GM23338 (cell line): ENCODE data around the gene NFYB. TPM values are rescaled to one million over a fixed set of nuclear protein-coding genes. Genes with fewer than 3 reads are reported as not detected.

Experiments used
- ATAC-seq: fragments of 200-7000 bp; cut with Tn5 transposase; 3 replicates; pipeline ENCODE4 v1.9.1; 2020
- DNase-seq: peaks from one replicate; pipeline ENCODE4 v3.0.0-alpha.2; 2015; ENCODE audit warnings: low spot score
- H2AFZ ChIP-seq: fragments of 200-600 bp; sonication (generic); 2 replicates; pipeline ENCODE4 v1.8.0; 2016; ENCODE audit warnings: antibody characterized with exemption, mild to moderate bottlenecking, moderate library complexity
- H3F3A ChIP-seq: fragments of 200-600 bp; sonication (generic); replicated peaks from 2 replicates; pipeline ENCODE4 v1.8.0; 2017; ENCODE audit warnings: antibody characterized with exemption, mixed run types, low read depth
- H3K27ac ChIP-seq: fragments of 200-600 bp; sonication (generic); 2 replicates; pipeline ENCODE4 v1.6.1; 2016; ENCODE audit warnings: low read depth
- H3K27me3 ChIP-seq: fragments of 200-600 bp; sonication (generic); 2 replicates; pipeline ENCODE4 v1.8.0; 2016; ENCODE audit warnings: mild to moderate bottlenecking, mixed run types, moderate library complexity; ENCODE audit not compliant: insufficient read depth
- H3K36me3 ChIP-seq: fragments of 200-600 bp; sonication (generic); 2 replicates; pipeline ENCODE4 v1.8.0; 2016; ENCODE audit warnings: mild to moderate bottlenecking; ENCODE audit not compliant: insufficient read depth
- H3K4me1 ChIP-seq: fragments of 200-600 bp; sonication (generic); 2 replicates; pipeline ENCODE4 v1.8.0; 2016; ENCODE audit warnings: mild to moderate bottlenecking, moderate library complexity; ENCODE audit not compliant: insufficient read depth
- H3K4me2 ChIP-seq: fragments of 200-600 bp; sonication (generic); 2 replicates; pipeline ENCODE4 v1.7.1; 2017; ENCODE audit warnings: mixed run types
- H3K4me3 ChIP-seq: fragments of 200-600 bp; sonication (generic); 2 replicates; pipeline ENCODE4 v1.6.1; 2016; ENCODE audit warnings: mixed run types
- H3K79me2 ChIP-seq: fragments of 200-600 bp; sonication (generic); replicated peaks from 2 replicates; pipeline ENCODE4 v1.8.0; 2017; ENCODE audit warnings: mild to moderate bottlenecking; ENCODE audit not compliant: insufficient read depth
- H3K9me2 ChIP-seq: fragments of 200-600 bp; sonication (generic); 2 replicates; pipeline ENCODE4 v1.8.0; 2017; ENCODE audit not compliant: insufficient read depth
- H4K20me1 ChIP-seq: fragments of 200-600 bp; sonication (generic); replicated peaks from 2 replicates; pipeline ENCODE4 v1.8.0; 2017; ENCODE audit warnings: mild to moderate bottlenecking; ENCODE audit not compliant: insufficient read depth
- H3K27ac Mint-ChIP-seq: 2 replicates; pipeline ENCODE4 v1.8.0; 2020; ENCODE audit warnings: inconsistent platforms, mild to moderate bottlenecking, moderate library complexity, mixed read lengths
- H3K27me3 Mint-ChIP-seq: 3 replicates; pipeline ENCODE4 v1.8.0; 2022; ENCODE audit warnings: low read depth, mild to moderate bottlenecking, moderate library complexity, mixed read lengths, inconsistent platforms; ENCODE audit not compliant: insufficient read depth, poor library complexity
- H3K36me3 Mint-ChIP-seq: 3 replicates; pipeline ENCODE4 v1.8.0; 2021; ENCODE audit warnings: low read depth, mild to moderate bottlenecking, inconsistent platforms, moderate library complexity, mixed read lengths
- H3K4me1 Mint-ChIP-seq: 3 replicates; pipeline ENCODE4 v1.8.0; 2020; ENCODE audit warnings: mild to moderate bottlenecking, inconsistent platforms, mixed read lengths
- H3K4me3 Mint-ChIP-seq: 3 replicates; pipeline ENCODE4 v1.8.0; 2021; ENCODE audit warnings: moderate library complexity, mild to moderate bottlenecking, inconsistent platforms, mixed read lengths
- H3K9me3 Mint-ChIP-seq: 3 replicates; pipeline ENCODE4 v1.8.0; 2020; ENCODE audit warnings: moderate library complexity, mild to moderate bottlenecking, inconsistent platforms, mixed read lengths
- NANOG ChIP-seq: IDR thresholded peaks from 2 replicates; pipeline ENCODE4 v1.6.1; 2016; ENCODE audit warnings: antibody characterized with exemption, borderline replicate concordance
- POLR2AphosphoS5 ChIP-seq: IDR thresholded peaks from 2 replicates; pipeline ENCODE4 v1.6.1; 2016; ENCODE audit warnings: antibody characterized with exemption, low read depth
- ZNF462 ChIP-seq: fragments of 250-450 bp; sonication (Bioruptor Pico); IDR thresholded peaks from 2 replicates; pipeline ENCODE4 v1.5.0; 2020; ENCODE audit warnings: mild to moderate bottlenecking, moderate library complexity
- polyA plus RNA-seq: library from polyadenylated mRNA; unstranded; fragments of >200 nt; fragmentation: Nextera tagmentation; extraction: Ambion mirVana; gene quantifications from 2 replicates; pipeline ENCODE4 v1.2.1, GENCODE V29; 2016
- total RNA-seq: library from RNA; depleted of rRNA; stranded (reverse); fragments of >200 nt; shearing (Covaris generic); gene quantifications from 2 replicates; pipeline ENCODE4 v1.2.3, GENCODE V29; 2014

Gene NFYB
- total and polyA plus RNA-seq, 2 experiments from 2014 or later, result 32.7 to 67.2 TPM

DNA sequence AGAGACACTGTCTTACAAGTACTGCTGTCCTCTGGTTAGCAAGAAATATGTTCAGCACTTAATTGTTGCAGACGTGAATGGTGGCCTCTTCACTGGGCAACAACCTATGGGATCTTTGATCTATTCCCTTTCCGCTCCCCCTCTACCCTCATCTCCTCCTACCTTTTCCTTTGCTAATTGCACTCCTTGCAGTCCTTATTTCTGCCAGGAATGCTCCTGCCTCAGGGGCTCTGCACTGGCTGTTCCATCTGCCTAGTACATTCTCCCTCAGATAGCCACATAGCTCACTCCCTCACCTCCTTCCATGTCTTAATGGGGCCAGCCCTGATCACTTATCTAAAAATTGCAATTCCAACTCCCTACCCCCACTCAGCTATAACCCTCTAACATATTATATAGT lies 4.5 kb upstream of the NFYB start (continued):
- TF ChIP-seq ZNF462 (CRISPR knock-in tag) (no peak), NANOG (no peak)

GRCh38 chr12:104138797-104139152 lies 765 bp upstream of the NFYB start:
- Mint-ChIP-seq H3K4me3 (peak overlapping the region; percentile 68), H3K36me3 (no peaks in the 10 kb centered on the region), H3K9me3 (no peaks in the 10 kb centered on the region), H3K4me1 (peaks cover 26% of the 10 kb centered on the region), H3K27ac (no peak overlapping the region), H3K27me3 (no peaks in the 10 kb centered on the region)
- peak; percentile 28 for ATAC-seq
- H4K20me1 ChIP-seq, result no peaks in the 10 kb centered on the region
- H3K9me2 ChIP-seq, result no peaks in the 10 kb centered on the region
- H3F3A ChIP-seq, result peaks cover 7% of the 10 kb centered on the region; the same call in 1 of the 2 replicates
- H3K27me3 ChIP-seq, result no peaks in the 10 kb centered on the region
- H3K36me3 ChIP-seq, result no peaks in the 10 kb centered on the region; the same call in 1 of the 2 replicates
- H2AFZ ChIP-seq, result peak overlapping the region; percentile 96; the same call in 1 of the 2 replicates
- peaks cover 35% of the 10 kb centered on the region for H3K79me2 ChIP-seq
- peak overlapping the region; percentile 84; the same call in 1 of the 2 replicates for H3K27ac ChIP-seq
- no peak for TF ChIP-seq POLR2AphosphoS5
- DNase-seq, result peak; percentile 39
- peak overlapping the region; percentile 86 for H3K4me2 ChIP-seq
- peaks cover 22% of the 10 kb centered on the region for H3K4me1 ChIP-seq
- H3K4me3 ChIP-seq, result peak overlapping the region; percentile 60
